HG03432 (cell line): Measurements from ENCODE around the gene ADAM22.
"Not testable (repeated sequence)": the region's sequence is repeated elsewhere in the genome, so short reads cannot be mapped to it uniquely, and the experiment has no call there.

ENCODE experiments used
- ATAC-seq: cut with Tn5 transposase; IDR thresholded peaks from one replicate; pipeline ENCODE4 v1.9.1; 2021; ENCODE audit warnings: mild to moderate bottlenecking, moderate library complexity; ENCODE audit not compliant: unreplicated experiment

Gene ADAM22

GRCh38 chr7:88153378-88153777 lies 219.3 kb downstream of the ADAM22 start:
- ATAC-seq, result no peak

GRCh38 chr7:88155756-88156155 lies 221.7 kb downstream of the ADAM22 start:
- ATAC-seq, result no peak

DNA sequence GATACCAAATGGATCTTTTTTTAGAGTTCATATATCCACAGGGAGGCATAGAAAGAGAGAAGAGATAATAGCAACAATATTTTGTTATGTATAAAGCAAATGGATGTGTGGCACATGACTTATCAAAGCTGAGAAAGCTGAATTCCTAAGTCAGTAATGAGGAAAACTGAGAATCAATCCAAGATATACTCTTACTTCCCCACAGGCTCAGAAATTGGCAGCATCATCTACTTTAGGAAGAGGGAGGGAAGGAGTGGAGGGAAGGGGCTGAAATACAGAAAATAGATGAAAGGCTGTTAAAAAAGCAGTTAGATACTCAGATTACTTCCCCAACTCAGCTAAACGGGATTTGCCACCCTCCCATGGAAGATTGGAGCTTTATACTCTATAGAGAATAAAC lies 222.3 kb downstream of the ADAM22 start:
- no peak for ATAC-seq

- not testable (repeated sequence) for ATAC-seq
These were observed 225.7 kb downstream of the ADAM22 start for GRCh38 chr7:88159741-88160140.

DNA sequence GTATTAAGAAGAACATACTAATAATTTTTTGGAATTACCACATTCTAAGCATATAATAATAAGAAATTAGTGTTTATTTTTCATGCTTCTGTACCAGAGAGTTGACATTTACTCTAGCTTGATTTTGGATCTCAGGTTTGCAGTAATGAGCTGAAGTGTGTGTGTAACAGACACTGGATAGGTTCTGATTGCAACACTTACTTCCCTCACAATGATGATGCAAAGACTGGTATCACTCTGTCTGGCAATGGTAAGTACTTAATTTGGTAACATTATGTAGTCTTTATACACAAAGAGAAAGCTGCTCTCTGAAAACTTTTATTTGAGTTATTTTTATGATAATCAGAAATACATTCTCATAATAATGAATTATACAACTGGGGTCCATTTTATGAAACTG lies 231.6 kb downstream of the ADAM22 start:
- ATAC-seq, result no peak

DNA sequence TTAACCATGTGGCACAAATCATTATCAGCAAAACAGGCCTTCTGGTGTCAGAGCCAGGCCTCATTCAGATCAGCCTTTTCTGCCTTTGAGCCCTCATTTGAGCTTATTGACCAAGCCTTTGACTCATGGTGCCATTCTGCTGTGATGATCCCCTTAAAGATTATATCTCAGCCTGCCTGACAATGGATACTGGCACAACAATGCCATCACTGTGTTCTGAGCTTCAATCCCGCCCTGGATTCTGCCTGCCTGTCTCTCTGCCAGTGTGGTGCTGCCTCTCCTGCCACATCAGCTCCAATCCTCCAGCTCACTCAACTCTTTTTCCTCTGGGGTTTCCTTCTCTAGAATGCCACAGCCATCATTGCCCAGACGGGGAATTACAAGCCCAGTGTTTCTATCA lies 233.2 kb downstream of the ADAM22 start:
- no peak for ATAC-seq

DNA sequence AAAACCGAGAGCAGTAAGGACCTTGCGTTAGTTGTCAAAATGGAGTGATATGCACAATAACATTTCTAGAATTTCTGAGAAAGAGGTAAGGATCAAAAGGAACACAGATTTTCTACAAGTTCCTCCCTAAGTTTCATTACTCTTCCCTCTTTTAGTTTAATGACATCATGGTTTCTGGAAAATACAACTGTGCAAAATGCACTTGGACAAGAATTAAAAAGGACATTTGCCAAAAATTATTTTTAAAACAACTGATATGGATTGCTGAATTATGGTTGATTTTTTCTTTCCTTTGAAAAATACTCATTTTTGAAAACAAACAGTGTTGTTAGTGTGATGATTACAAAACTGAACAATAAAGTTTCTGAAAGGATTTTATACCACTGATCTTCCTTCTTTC lies 233.7 kb downstream of the ADAM22 start:
- ATAC-seq, result no peak

GRCh38 chr7:88169717-88170320 lies 235.8 kb downstream of the ADAM22 start:
- ATAC-seq, result peak; percentile 60

GRCh38 chr7:88172842-88173241 lies 238.8 kb downstream of the ADAM22 start:
- no peak for ATAC-seq

GRCh38 chr7:88176190-88176589 lies 242.1 kb downstream of the ADAM22 start:
- ATAC-seq, result no peak

DNA sequence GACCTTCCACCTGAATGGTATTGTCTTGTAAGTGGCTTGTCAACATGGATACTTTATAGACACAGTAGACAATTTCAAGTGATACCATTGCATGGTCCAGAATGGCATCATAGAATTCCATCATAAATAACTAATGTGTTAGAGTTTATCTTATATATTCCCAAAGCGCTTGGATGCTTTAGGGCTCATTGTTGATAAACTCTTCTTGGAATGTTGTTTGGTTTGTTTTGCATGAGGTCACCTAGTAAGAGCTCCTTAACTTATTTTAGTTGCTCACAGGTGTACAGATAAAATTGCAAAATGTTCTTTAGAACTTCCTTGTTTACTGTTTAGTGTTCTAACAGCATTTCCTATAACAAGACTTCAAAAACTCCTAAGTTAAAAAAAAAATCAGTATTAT lies 249.0 kb downstream of the ADAM22 start:
- no peak for ATAC-seq

DNA sequence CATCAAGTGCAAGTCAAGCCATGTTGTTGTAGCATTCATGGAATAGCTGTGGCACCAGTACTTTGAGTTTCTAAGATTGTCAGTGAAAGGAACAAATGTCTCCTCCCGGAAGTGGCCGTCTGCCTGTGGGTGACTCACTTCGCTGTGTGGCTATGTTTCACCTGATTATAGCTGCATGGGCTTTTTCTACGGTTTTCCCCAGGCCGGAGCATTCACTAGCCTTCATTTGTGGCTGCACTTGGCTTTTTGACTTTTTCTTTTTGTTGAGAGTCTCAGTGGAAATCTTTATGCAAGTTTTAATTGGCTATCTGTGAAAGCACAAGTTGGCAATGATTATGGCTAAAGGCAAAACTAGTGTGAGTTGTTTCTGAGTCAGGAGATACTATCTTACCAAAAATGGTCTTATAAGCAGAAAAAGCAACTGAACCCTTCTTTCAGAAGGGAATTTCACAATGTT lies 250.8 kb downstream of the ADAM22 start:
- ATAC-seq, result peak; percentile 90

- no peak for ATAC-seq
These were observed 251.6 kb downstream of the ADAM22 start for GRCh38 chr7:88185650-88186049.

DNA sequence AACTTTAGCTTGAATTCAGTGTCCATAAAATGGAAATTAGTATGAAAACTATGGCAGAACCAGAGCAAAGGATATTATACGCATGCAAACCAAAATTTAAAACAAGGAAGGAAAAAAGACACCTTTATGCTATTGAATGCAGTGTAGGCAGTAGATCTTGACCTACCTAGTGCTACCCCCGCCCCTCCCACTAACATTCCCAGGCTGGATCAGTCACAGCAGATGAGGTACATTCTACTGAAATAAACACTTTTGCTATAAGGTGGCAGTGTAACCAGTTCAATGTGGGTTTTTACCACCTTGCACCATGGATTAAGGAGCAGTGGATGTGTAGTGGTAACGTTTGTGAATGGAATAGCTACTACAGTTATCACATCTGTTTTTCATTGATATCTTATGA lies 257.9 kb downstream of the ADAM22 start:
- no peak for ATAC-seq

DNA sequence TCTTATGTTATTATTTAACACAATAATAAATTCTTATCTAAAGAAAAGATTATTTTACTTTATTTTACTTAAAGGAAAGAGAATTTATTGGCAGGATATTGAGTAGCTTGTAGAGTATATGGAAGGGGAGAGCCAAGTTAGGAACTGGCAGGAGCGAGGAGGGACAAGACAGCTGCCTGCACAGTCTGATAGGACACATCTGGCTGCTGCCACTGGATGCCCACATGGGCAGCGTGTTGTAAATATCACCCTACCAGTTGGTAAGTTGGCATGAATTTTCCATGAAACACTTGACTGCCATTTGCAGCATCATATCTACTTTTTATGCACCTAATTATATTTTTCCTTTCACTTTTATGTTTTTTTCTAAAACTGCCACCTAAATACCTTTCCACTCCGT lies 266.2 kb downstream of the ADAM22 start:
- no peak for ATAC-seq

DNA sequence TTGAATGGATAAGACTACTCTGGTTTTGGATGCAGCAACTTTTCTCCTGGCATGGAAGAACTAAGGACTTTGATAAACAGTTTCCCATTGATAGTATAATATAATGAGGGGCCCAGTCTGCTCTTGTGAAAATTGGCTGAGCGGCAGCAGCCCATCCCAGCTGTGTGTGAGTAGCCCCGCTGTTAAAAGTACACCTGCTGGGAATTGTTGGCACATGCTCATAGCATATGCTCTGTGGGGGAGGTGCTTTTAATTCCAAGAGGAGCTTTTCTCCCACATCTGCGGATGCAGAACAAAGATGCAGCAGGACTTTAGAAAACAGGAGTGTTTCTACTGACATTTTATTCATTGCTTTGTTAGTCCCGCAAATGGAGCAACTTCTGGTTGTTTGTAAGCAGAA lies 266.7 kb downstream of the ADAM22 start:
- ATAC-seq, result no peak

- ATAC-seq, result no peak
These were observed 267.3 kb downstream of the ADAM22 start for GRCh38 chr7:88201305-88201704.

DNA sequence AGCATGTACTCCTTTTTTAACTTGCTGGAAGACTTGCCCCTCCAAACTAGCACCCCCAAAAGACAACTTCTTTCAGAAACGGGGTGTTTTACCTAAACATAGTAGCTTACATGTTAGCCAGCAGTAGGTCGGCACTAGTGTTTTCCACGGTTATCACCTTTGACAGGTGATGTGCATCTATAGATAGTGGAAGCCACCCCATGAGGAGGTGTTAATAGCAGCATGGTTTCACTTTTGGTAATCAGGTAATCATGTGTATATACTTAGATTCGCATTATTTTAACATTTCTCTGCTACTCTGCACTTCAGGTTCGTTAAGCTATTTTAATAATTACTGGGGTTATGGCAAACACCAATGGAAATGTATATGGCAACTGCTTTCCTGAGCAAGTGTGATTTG lies 268.2 kb downstream of the ADAM22 start:
- no peak for ATAC-seq

GRCh38 chr7:88202799-88203198 lies 268.7 kb downstream of the ADAM22 start:
- no peak for ATAC-seq

GRCh38 chr7:88203401-88203800 lies 269.4 kb downstream of the ADAM22 start:
- no peak for ATAC-seq

DNA sequence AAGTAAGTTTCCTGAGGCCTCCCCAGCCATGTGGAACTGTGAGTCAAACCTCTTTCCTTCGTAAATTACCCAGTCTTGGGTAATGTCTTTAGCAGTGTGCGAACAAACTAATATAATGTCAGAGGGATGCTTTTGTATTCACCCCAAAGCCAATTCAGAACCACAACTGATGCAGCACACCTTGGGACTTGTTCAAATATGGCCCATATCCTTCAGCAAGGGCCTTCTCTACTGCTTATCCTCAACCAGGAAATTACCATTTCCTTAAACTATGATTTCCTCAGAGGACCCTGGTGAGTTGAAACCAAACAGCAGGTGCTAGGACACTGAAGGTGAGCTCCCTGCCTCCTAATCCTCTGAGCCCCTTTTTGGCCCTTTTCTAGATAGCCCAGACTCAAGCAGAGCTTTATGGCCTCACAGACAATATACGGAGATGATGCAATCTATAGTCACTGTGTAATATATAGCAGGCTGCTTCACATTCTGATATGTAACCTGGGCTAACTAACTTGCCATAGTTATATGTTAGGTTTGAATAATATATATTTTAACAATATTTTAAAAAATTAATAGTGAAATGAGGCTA lies 270.6 kb downstream of the ADAM22 start:
- no peak for ATAC-seq

GRCh38 chr7:88205179-88205578 lies 271.1 kb downstream of the ADAM22 start:
- ATAC-seq, result no peak

GRCh38 chr7:88206254-88206653 lies 272.2 kb downstream of the ADAM22 start:
- ATAC-seq, result no peak
